ENCODE results near the gene GRM3.

The GRM3 gene

GRCh38 chr7:86768394-86768793 lies 124.7 kb downstream of the GRM3 start:
- TF ChIP-seq CTCF (conservative IDR thresholded peaks at IDR 0.05; ENCODE audit: low read depth, low read length): no peak
- no peak overlapping the region for H3K4me3 ChIP-seq (ENCODE audit: low read depth, low read length)
- no peak for DNase-seq (ENCODE audit: low read depth)

DNA sequence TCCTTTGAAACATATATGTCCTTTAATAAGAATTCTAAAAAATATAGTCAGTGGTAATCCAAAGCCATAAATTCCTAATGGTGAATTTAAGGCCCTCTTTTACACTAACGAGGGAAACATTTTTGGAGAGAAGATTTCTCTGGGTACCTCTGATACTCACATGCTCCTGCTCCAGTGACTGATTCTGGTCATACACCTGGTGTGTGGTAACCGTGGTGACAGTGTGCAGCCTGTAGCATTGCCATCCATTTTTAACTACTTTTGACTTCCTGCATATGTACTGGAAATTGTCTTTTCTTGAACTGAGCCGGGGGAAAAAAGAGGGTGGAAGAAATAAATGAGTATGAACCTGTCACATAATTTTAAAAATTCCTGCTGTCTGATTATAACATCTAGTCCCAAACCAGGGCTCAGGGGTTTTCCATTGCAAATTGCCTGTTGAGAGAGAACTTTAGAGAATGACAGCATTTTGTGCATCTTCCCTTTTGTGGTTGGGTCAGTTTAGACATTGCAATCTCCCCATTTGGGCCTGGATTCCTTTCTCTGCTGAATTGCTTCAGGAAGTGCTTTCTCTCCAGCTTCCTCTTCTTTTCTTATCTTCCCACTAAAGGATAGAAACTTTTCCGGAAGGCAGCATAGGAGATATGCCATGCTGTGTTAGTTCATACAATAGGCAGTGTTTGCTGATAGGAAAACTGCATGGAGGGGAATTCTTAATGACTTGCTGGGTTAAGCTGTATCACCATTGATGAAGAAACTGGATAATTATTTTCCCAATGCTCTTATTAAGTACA lies 125.5 kb downstream of the GRM3 start:
- no peak for DNase-seq (ENCODE audit: low read depth)
- H3K4me3 ChIP-seq (ENCODE audit: low read depth, low read length): no peak overlapping the region
- no peak for TF ChIP-seq CTCF (conservative IDR thresholded peaks at IDR 0.05; ENCODE audit: low read depth, low read length)

- no peak for DNase-seq (ENCODE audit: low read depth)
- TF ChIP-seq CTCF (conservative IDR thresholded peaks at IDR 0.05; ENCODE audit: low read depth, low read length): no peak
- no peak overlapping the region for H3K4me3 ChIP-seq (ENCODE audit: low read depth, low read length)
Measured at GRCh38 chr7:86773309-86773708, 129.6 kb downstream of the GRM3 start.

DNA sequence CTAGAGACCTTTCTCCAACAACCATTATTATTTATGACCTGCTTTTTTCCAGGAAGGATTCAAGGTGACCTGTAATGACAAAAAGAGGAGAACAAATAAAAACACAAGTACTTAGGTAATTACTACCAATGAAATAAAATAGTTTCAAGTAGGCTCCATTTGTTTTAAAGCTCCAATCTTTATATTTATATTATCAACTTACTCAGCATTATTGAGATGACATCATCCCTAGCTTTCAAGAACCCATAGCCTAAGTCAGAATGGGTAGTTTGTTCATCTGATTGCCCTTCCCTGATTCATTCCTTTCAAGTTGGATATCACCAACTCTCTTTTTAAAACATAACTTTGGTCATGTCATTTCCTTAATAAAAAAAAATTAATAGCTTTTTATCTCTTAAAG lies 131.5 kb downstream of the GRM3 start:
- no peak for DNase-seq (ENCODE audit: low read depth)
- no peak for TF ChIP-seq CTCF (conservative IDR thresholded peaks at IDR 0.05; ENCODE audit: low read depth, low read length)
- no peak overlapping the region for H3K4me3 ChIP-seq (ENCODE audit: low read depth, low read length)

- no peak for TF ChIP-seq CTCF (conservative IDR thresholded peaks at IDR 0.05; ENCODE audit: low read depth, low read length)
Measured at GRCh38 chr7:86776136-86776535, 132.4 kb downstream of the GRM3 start.

GRCh38 chr7:86778271-86778670 lies 134.6 kb downstream of the GRM3 start:
- DNase-seq (ENCODE audit: low read depth): no peak
- no peak for TF ChIP-seq CTCF (conservative IDR thresholded peaks at IDR 0.05; ENCODE audit: low read depth, low read length)
- H3K4me3 ChIP-seq (ENCODE audit: low read depth, low read length): no peak overlapping the region

More at GRCh38 chr7:86776136-86776535, 132.4 kb downstream of the GRM3 start:
- no peak for DNase-seq (ENCODE audit: low read depth)
- no peak overlapping the region for H3K4me3 ChIP-seq (ENCODE audit: low read depth, low read length)

GRCh38 chr7:86784765-86785164 lies 141.1 kb downstream of the GRM3 start:
- DNase-seq (ENCODE audit: low read depth): no peak
- no peak for TF ChIP-seq CTCF (conservative IDR thresholded peaks at IDR 0.05; ENCODE audit: low read depth, low read length)
- H3K4me3 ChIP-seq (ENCODE audit: low read depth, low read length): no peak overlapping the region
